Right lobe of liver (tissue), 4 donors: ENCODE results near the gene DDIT3.

Experiments
- POLR2A ChIP-seq: fragments of 450-650 bp; IDR thresholded peaks from one replicate; pipeline ENCODE4 v1.6.1; 2017; ENCODE audit warnings: antibody characterized with exemption, mild to moderate bottlenecking
- TF ChIP-seq, protein P1 (sequence below), 4 donors: fragments of 200-600 bp in 3 of 4; fragments of 450-650 bp in 1 of 4; IDR thresholded peaks; one replicate each; pipeline versions ENCODE4 v1.5.1 to v1.8.0; 2016 to 2022; ENCODE audit warnings: antibody characterized with exemption in 4 of 4, mild to moderate bottlenecking in 2 of 4
- donor health status: DM: no; HTN: no; CAD: no.
- donor health status: DM: no; HTN: no; CAD: no.
- donor health status: DM: no; HTN: yes; CAD: no.

DNA sequence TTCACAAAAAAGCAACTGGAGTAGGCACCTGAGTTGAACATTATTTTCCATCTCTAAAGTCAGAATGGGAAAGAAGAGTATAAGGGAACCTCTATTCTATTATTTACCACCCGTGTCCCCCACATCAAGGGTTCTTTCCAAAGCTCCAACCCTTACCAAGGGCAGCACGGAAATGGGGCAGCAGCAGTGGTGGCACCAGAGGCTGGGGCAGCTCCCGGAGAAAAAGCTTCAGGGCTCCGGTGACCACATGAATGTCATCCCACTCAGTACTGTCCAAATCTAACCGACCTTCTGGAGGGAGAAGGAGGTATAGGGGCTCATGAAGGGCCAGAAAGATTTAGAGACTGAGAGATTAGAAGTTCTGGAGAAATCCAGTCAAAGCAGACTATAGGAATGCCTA, 46.4 kb downstream of the DDIT3 start:
- no peak for TF ChIP-seq POLR2A
- TF ChIP-seq, protein P1, sequence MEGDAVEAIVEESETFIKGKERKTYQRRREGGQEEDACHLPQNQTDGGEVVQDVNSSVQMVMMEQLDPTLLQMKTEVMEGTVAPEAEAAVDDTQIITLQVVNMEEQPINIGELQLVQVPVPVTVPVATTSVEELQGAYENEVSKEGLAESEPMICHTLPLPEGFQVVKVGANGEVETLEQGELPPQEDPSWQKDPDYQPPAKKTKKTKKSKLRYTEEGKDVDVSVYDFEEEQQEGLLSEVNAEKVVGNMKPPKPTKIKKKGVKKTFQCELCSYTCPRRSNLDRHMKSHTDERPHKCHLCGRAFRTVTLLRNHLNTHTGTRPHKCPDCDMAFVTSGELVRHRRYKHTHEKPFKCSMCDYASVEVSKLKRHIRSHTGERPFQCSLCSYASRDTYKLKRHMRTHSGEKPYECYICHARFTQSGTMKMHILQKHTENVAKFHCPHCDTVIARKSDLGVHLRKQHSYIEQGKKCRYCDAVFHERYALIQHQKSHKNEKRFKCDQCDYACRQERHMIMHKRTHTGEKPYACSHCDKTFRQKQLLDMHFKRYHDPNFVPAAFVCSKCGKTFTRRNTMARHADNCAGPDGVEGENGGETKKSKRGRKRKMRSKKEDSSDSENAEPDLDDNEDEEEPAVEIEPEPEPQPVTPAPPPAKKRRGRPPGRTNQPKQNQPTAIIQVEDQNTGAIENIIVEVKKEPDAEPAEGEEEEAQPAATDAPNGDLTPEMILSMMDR (IDR thresholded peaks at IDR 0.05) = no peak
